Dermis microvascular lymphatic vessel endothelial cell (primary cell): ENCODE data around the gene HS3ST4. TPM values are rescaled to one million over a fixed set of nuclear protein-coding genes. Genes with fewer than 3 reads are reported as not detected.
A peak's percentile ranks its signal among the peaks of the same experiment; 100 is the strongest.

Source experiments
- DNase-seq, 2 donors: peaks; one replicate each; pipeline versions ENCODE4 v3.0.0 to v3.0.0-alpha.2; 2010; ENCODE audit warnings: low read depth in 2 of 2
- total RNA-seq: library from RNA; depleted of rRNA; stranded (reverse); fragments of >200 nt; gene quantifications from 2 replicates; pipeline ENCODE4 v1.2.1, GENCODE V29; 2014

Gene HS3ST4
- total RNA-seq: 0.13 TPM in 1 of 2 replicates, not detected in the other

DNA sequence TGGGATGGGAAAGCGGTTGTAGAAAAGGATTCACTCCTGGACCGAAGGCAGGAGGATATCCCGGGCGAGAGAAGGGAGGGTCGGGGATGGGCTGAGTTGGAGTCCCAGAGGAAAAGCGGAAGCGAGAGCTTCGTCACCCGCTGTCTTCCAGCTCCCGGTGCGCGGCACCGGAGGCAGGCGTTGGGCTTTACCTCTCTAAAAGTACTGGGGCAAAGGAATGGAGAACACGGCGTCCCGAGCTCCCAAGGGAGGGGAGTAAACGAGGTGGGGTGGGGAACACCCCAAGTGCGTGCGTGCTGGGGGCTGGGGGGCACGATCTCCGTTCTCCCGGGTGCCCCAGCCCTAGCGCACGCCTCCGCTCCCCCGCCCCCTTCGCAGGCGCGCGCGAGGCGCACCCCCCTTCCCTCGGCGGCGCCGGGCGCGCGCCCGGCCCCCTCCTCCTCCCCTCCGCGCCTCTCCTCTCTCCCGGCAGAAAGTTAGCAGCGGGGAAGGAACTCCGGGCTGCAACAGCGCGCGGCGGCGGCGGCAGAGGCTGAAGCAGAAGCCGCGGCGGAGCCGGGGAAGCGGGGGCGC, at the start of gene HS3ST4:
Gene HS3ST4 (plus strand): TSS at position 441 of the 573 bp plus-strand sequence.
- DNase-seq: no peak

DNA sequence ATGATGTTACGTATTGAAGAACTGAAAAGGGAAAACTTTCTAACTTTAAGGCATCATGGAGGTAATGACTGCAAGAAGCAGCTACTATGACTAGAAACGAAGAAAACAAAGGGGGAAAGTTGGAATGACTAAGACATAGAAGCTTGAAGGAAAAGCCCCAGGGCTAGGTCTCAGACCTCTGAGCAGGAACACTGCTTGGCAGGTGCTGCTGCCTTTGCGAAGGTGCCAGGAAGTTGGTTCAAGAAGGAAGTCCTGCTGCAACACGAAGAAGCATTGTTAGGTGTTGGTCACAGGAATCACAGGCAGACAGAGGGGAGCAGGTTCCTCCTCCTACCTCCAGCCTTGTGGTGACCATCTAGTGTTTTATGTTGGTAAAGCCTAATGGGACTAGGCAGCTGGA, 48.1 kb upstream of the HS3ST4 start:
- DNase-seq: no peak

DNA sequence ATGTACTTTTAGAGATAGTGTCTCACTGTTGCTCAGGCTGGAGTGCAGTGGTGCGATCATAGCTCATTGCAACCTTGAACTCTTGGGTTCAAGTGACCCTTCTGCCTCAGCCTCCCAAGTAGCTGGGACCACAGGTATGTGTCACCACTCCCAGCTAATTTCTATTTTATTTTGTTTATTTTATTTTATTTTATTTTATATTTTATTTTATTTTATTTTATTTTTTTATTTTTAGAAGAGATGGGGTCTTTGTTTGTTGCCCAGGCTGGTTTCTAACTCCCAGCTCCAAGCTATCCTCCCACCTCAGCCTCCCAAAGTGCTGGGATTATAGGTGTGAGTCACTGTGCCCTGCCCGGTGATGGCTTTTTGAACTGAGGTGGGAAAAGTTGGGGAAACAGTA, 35.1 kb upstream of the HS3ST4 start:
- DNase-seq: no peak

DNA sequence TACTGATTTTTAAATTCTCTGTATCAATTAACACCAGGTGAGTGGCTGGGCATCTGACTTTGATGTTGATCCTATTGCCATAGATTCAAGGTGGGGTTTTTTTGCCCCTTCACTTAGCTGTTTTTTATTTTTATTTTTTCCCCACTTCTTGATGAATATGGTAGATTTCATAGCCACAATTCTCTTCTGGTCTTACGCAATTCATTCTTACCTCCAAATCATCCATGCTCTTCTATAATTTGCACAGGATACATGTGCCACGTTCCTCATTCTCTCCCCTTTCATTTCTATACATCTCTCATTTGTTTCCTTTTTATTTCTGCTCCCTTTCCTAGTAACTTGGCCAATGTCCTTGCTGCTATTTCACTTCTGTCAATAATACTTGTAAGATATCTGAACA, 14.9 kb upstream of the HS3ST4 start:
- DNase-seq: no peak

DNA sequence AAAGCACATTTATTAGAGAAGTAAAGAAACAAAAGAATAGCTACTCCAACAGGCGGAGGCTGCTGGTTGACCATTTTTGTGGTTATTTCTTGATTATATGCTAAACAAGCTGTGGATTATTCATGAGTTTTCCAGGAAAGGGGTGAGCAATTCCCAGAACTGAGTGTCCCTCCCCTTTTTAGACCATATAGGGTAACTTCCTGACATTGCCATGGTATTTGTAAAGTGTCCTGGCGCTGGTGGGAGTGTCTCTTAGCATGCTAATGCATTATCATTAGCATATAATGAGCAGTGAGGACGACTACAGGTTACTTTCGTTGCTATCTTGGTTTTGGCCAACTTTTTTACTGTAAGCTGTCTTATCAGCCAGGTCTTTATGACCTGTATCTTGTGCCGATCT, 12.2 kb upstream of the HS3ST4 start:
- no peak for DNase-seq

DNA sequence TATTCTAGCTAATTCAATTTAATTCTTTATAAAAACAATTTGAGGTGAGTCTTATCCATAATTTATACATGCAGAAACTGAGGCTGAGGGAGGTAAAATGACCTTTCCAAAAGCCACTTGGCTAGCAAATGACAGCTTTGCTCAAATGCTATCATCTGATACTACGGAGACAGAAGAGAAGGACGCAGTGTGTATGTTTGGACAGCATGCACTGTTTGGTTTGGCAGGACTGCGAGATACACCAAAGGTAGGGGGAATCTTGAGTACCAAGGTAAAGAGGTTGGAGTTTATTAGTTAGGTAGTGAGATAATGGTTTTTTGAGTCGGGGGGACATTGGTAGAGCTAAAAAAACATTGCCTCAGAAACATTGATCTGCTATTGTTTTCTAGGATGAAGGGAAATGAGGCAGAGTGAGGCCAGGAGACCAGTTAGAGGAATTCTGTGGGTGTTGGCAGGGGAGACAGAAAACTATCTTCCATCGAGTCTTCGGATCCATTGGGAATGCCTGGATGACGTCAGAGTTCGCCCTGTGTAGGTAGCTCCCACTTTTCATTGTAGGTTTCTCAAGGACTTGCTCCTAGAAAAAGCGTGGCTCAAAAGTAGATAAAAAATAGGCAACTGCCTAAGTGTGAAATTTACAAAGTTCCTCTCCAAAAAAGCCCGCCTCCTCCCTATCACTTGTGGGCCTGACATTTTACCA, 2.5 kb upstream of the HS3ST4 start:
- DNase-seq: no peak

DNA sequence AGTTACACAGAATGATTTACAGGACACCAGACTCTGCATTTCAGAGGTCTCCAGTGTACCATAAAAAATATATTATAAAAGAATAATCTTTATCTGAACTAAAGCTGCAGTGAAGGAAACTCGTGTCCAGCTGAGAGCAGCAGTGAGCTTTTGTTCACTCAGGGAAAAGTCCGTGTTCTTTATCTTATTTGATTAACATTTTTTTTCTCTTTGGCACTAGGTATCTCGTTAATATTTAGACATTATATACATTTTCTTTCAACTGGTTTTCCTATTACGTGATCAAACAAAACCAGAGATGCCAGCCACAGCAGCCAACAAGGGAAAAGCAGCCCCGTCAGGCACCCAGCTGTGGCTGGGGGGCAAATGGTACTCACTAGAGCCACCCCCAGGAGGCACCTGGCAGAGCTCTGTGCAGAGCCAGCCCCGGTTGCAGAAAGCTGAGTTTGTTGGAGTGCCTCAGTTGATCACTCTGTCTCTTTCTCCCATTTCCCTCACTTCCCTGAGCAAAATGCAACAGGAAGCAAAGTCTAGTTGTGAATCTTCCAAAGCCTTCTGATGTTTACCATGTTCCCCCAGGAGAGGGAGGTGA, 1.1 kb upstream of the HS3ST4 start:
- DNase-seq: no peak

DNA sequence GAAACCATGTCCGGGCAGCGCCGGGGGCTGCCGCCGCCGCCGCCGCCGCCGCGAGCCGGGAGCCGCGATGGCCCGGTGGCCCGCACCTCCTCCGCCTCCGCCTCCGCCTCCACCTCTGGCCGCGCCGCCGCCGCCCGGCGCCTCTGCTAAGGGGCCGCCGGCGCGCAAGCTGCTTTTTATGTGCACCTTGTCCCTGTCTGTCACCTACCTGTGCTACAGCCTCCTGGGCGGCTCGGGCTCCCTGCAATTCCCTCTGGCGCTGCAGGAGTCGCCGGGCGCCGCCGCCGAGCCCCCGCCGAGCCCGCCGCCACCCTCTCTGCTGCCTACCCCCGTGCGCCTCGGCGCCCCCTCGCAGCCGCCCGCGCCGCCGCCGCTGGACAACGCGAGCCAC, 587 bp downstream of the HS3ST4 start:
- DNase-seq: no peak

DNA sequence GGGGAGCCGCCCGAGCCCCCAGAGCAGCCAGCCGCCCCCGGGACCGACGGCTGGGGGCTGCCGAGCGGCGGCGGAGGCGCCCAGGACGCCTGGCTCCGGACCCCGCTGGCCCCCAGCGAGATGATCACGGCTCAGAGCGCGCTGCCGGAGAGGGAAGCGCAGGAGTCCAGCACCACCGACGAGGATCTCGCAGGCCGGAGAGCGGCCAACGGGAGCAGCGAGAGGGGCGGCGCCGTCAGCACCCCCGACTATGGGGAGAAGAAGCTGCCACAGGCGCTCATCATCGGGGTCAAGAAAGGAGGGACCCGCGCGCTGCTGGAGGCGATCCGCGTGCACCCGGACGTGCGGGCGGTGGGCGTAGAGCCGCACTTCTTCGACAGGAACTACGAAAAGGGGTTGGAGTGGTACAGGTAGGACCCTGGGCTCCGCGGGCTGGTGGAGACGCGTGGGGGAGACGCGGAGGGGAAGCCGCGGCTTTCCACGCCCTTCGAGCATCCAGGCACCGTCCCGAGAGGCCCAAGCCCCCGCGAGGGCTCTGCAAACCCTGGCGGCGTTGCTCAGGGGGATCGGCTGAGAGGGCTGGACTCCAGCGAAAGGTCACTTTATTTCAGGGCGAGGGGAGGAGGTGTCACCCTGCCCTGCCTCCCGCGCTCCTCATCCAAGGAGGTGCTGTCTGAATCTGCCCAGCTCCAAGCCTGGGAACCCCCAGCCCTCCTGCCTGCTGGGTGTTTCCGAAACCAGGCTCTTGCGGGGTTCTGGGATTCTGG, 1.2 kb downstream of the HS3ST4 start:
- DNase-seq: no peak

DNA sequence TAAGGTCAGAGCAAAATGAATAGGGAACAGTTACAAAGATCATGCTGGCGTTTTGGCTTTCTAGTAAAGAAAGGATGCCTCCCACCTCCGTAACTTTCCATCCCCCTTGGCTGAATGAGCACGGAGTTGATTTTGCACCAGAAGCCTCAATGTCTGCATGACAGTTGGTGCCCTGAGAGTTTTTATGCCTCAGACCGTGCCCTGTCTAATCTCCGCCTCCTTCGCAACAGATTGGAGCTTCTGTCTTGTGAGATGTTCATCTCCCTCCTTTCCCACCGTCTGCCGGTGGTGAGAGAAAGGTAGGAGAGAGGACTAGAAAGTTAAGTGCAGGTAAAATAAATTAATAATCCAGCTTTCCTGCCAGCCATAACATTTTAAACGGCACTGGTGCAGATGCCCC, 1.9 kb downstream of the HS3ST4 start:
- no peak for DNase-seq

DNA sequence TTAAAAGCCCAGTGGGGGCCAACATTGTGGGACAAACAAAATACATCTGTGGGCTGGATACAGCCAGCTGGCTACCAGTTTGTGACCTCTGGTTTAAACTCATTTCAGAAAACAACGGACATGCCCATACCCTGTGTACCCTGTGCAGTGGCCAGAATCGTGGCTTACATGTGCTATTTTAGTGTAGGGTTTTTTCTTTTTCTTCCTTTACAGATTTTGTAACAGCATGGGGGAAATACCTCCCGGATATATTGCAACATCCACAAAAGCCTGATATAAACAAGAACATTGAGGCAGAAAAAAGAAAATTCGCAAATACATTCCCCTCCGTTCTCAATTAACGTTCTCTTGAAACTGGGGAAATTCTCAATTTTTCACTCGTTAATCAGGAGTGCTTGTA, 7.3 kb downstream of the HS3ST4 start:
- no peak for DNase-seq

DNA sequence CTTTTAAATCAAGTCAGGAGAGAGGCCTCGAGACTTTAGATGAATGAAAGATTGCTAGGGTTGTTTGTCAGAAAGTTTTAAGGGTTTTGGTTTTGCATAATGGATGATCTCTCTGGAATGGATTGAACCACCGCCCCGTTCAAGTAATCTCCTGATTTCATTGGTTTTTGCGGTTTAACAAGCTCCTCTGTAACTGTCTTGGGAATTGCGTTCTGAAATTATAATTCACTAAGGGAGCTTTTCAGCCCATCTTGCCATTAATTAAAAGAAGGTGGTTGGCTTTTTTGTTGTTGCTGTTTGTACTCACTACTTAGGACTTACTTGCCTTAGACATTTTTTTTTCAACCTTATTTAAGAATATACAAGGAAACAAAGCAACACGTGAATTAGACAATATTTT, 8.8 kb downstream of the HS3ST4 start:
- DNase-seq: no peak

DNA sequence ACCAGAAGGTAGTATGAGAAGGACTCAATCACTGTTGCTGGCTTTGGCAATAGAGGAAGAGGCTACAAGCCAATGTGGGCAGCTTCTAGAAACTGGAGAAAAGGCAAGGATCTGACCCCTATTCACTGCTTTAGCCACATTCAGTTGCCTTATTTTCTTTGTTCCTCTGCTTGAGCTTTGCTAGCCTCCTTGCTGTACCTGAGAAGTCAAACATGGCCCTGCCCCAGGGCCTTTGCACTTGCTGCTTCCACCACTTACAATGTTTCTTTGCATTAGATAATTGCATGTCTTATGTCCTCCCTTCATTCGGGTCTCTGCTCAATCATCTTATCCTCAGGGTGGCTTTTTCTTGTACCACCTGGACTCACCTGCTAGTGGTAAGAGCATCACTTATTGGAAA, 15.8 kb downstream of the HS3ST4 start:
- no peak for DNase-seq

DNA sequence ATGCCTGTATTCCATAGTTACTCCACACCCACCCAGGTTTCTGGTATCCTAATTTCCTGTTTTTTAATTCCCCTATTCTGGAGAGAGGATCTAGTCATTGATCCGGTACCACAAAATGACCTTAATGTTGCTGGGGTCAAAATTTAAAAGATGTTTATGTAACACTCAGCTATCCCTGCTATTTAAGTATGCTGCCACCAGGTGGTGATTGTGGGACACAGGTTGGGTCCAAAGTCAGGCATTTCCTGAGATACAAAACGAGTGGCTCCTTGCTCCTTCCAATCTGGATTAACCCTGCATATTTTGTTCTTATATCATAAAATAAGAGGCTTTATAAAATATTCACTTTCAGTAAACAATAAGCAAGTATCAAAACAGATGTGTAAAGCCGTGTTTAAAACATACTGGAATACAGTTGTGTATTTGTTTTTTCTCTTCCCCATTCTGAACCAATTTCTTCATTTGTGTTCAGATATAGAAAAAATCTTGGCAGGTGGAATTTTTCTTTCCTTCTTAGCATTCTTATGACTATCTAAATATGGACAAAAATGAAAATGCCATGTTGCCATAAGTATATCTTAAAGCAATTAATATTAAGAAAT, 16.3 kb downstream of the HS3ST4 start:
- DNase-seq: peak; percentile 18 to 21

DNA sequence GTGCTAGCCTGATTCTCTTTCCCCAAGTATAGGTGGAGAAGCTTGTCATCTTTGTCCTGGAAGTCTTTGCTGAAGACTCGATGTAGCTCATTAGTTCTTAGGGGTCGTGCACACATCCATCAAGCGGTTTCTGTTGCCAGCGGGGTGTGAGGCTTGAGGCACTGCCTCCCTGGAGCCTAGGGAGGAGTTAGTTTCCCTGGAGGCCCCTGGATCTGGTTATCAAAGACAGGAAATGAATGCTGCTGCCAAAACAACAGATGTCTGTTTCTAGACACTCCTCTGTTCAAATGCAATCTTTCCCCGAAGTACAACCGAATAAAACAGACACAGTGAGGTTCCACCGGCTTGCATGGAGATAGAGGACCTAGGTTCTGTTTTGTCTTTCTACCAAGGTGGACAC, 17.5 kb downstream of the HS3ST4 start:
- DNase-seq: no peak

DNA sequence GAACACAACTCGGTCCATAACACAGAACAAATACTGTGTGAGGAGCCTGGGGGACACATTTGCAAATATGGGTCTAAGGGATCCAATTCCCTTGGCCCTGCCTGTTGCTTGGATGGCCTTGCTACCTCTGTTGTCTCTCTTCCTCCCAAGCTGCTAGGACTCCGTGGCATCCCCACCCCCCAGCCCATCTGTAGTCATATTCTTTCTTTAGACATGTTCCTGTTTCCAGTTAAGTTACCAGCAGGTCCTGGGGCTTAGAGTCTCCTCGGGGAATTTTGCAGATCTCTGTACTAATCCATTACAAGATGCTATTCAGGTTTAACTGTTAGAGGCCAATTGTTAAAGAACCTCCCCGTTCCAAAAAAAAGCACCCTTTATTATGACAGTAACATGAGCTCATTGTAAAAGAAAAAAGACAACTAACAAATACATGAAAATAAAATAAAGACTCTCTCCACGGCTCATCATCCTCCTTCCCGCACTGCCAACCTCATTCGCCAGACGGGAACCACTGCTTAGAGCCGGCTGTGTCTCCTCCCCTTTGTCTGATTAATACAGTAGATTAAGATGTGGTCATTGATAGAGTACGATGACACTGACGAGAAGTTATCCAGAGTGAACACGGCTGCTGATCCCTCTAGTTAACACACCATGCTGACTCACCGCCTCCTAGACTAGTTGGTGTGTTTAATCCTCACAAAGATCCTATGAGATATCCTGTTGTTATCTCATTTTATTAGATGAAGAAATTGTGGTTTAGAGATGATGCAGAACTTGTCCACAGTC, 22.2 kb downstream of the HS3ST4 start:
- no peak for DNase-seq

DNA sequence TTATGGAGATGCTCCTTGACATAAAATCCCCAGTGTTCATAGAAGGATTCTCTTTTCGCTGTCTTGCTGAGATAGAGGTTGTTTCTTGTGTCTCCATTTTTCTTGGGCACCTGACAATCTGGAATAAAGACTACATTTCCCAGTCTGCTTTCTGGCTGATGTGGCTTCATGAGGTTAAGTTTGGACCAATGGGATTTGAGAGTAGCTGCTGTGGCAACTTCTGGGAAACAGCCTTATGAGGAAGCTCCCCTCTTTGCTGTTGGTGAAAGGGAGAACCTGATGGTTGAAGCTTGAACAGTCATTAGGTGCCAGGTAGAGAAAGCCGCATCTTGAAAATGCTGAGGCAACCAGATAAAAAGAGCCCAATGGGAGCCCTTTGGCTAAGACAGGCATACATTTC, 24.4 kb downstream of the HS3ST4 start:
- DNase-seq: no peak

DNA sequence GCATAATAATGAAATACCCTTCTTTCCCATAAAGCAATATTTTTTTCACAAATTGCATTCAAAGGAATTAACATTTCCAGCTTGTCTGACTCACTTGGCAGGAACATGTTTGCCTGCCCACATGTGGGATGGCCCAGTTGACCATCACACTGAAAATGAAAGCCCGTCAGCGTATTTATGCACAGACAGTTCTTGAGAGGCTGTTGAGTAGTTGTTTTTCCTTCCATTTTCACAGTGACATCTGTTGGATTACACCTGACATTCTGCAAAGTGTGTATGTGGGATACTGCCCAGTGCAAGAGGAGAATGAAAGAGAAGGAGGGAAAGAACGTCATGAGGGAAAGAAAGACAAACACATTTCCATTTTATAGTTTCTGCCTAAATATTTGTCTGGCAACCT, 29.7 kb downstream of the HS3ST4 start:
- no peak for DNase-seq

DNA sequence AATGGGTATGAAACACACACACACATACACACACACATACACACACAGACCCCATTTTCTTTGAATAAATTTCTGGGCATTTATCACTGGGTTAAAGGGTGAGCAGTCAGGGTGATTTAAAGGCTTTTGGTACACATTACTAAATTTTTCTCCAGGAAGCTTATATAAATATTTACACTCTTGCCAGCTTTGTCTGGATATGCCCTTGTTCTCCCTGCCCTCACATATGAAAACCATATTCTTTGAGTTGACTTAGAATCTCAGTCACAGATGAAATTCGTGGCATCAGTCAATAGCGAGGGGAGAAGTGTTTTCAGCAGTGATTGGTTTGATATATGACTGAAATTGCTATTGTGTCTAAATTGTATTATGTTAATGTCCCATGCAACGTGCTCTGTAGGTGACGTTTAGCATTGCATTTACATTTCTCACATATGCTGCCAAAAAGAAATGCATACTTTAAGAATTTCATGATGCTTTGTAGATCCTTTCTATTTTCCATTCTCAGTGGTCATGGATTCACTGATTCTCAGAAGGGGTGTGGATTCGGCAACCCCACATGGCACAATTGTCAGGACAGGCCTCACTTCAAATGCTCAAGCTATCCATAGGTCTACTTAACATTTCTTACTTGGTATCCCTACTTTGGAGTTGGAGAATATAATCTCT, 34.8 kb downstream of the HS3ST4 start:
- DNase-seq: no peak

DNA sequence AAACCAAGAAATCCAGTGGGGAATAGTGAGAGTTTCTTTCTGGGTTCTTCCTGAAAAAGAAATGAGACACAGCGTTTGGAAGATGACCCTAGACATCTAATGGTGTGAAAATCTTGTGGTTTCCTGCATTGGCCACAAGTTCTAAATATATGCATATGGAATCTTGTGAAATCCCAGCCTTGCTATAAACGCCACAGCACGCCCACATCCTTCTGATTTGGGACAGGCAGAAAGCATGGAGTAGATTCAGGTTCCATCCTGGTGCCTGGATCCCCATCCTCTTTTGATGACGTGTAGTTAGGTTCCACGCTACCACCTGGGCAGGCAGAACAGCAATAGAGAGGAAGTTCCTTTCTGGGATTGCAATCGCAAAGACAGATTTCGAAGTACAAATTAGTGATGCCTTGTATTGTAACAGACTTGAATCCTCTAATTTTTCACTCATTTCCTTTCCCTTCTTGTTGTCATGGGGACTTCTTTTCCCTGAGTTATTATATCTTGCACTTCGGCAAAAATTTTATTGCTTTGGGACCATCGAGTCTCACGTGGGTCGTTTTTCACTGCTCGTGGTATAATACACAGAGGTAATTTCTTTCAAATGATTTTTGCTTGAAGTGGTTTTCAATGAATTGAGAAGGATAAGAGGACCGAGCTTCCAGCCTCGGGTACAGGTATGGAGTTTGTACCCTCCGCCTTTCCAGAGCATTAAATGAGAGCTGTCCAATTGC, 37.6 kb downstream of the HS3ST4 start:
- DNase-seq: no peak
